Measurements from ENCODE around the gene ZNF621. TPM values are rescaled to one million over a fixed set of nuclear protein-coding genes. Genes with fewer than 3 reads are reported as not detected.

Gene ZNF621
- total and polyA plus RNA-seq, 2 of the 8 experiments (the other 6 are each of a cell fraction or from before 2014, with no cell fraction given): 10.9 to 15.4 TPM

GRCh38 chr3:40524568-40525285 is at the start of gene ZNF621 (continued):
- TF ChIP-seq MAX (IDR thresholded peaks at IDR 0.05): peak; percentile 80
- peak; percentile 99 for TF ChIP-seq PHF8 (conservative IDR thresholded peaks at IDR 0.05; ENCODE audit: low read depth, low read length)

Data from H1 (cell line).